ENCODE data around the gene PHACTR1. TPM values are rescaled to one million over a fixed set of nuclear protein-coding genes. Genes with fewer than 3 reads are reported as not detected.
"Not testable (repeated sequence)": the region's sequence is repeated elsewhere in the genome, so short reads cannot be mapped to it uniquely, and the experiment has no call there.

PHACTR1 gene
- total and polyA plus RNA-seq, 7 donors, result 0.04 to 3.0 (median 0.85) TPM

GRCh38 chr6:12761376-12762115, 45.0 kb downstream of the PHACTR1 start:
- DNase-seq, result no peak
- H3K27me3 ChIP-seq (ENCODE audit: insufficient read depth in 3 of 3, low read length in 2 of 3), result no peaks in the 10 kb centered on the region
- H3K36me3 ChIP-seq (ENCODE audit: insufficient read depth in 1 of 2, low read depth in 1 of 2), result no peaks in the 10 kb centered on the region
- TF ChIP-seq CTCF (IDR thresholded peaks at IDR 0.05), result no peak
- no peak overlapping the region for H3K4me3 ChIP-seq
- H3K27ac ChIP-seq, result no peak overlapping the region
- H3K4me1 ChIP-seq, result no peaks in the 10 kb centered on the region
- H3K9me3 ChIP-seq, result no peaks in the 10 kb centered on the region
- WGBS, 3 donors, result 37 to 54% (median 46%) methylated on average over 9 of the region's 9 CpGs
- no peak for ATAC-seq
- intact Hi-C loops (cut with DNase I), result no loop called here

DNA sequence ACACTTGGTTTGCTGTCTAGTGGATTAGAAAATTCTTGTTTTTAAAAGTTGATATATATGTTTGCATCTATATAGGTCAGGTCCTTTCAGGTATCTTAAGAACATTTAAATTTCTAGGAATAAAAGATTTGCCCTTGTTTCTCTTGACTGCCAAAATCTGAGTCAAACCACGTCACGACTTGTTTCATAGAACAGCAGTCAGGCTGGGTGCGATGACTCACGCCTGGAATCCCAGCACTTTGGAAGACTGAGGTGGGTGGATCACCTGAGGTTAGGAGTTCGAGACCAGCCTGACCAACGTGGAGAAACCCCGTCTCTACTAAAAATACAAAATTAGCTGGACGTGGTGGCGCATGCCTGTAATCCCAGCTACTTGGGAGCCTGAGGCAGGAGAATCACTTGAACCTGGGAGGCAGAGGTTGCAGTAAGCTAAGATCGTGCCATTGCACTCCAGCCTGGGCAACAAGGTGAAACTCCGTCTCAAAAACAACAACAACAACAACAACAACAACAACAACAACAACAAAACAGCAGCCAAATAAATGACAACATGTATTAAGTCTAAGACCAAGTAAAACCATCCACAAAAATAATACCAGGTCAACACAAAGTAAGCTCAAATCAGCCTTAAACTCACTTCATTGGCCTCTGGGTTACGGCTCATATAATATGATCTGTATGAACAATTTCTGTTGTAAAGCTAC, 46.3 kb downstream of the PHACTR1 start:
- intact Hi-C loops (cut with DNase I); DNase-seq; ATAC-seq; H3K27me3 ChIP-seq (ENCODE audit: insufficient read depth in 3 of 3, low read length in 2 of 3); H3K4me1 ChIP-seq; H3K9me3 ChIP-seq; H3K27ac ChIP-seq; H3K36me3 ChIP-seq (ENCODE audit: insufficient read depth in 1 of 2, low read depth in 1 of 2); H3K4me3 ChIP-seq: not testable (repeated sequence)
- 82 to 90% (median 84%) methylated on average over 12 of the region's 12 CpGs for WGBS, 3 donors

GRCh38 chr6:12766365-12766764, 49.8 kb downstream of the PHACTR1 start:
- Histone ChIP-seq H3K9me3 (no peaks in the 10 kb centered on the region), H3K36me3 (ENCODE audit: insufficient read depth in 1 of 2, low read depth in 1 of 2) (no peaks in the 10 kb centered on the region), H3K27me3 (ENCODE audit: insufficient read depth in 3 of 3, low read length in 2 of 3) (no peaks in the 10 kb centered on the region), H3K27ac (no peak overlapping the region), H3K4me3 (no peak overlapping the region), H3K4me1 (no peaks in the 10 kb centered on the region)
- intact Hi-C loops (cut with DNase I), result no loop called here
- DNase-seq (no peak), ATAC-seq (no peak)
- WGBS, 3 donors, result 68 to 72% (median 72%) methylated on average over 3 of the region's 3 CpGs
- no peak for TF ChIP-seq CTCF (IDR thresholded peaks at IDR 0.05)

DNA sequence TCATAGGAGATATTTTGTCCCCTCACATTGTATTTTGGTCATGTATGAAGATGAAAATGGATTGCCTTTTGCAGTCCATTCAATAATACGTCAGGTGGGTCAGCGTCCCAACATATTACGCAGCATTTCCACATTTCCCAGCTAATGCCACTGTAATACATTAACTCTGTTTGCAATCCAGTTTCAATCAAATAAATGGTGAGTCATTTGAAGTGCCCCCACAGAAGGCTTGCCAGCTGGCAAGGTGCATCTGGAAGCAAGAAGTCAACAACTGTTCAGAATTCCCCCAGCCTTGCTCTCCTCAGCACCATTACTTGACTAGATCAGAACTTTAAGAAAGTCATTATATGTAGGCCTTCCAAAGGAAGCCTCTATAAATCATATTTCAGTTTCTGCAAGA, 50.4 kb downstream of the PHACTR1 start:
- 87 to 92% (median 92%) methylated on average over 3 of the region's 3 CpGs for WGBS, 3 donors
- H3K27me3 ChIP-seq (ENCODE audit: insufficient read depth in 3 of 3, low read length in 2 of 3), result no peaks in the 10 kb centered on the region
- DNase-seq (no peak), ATAC-seq (no peak)
- TF ChIP-seq CTCF (IDR thresholded peaks at IDR 0.05), result no peak
- no peaks in the 10 kb centered on the region for H3K9me3 ChIP-seq
- H3K4me1 ChIP-seq, result no peaks in the 10 kb centered on the region
- H3K27ac ChIP-seq, result no peak overlapping the region
- no peaks in the 10 kb centered on the region for H3K36me3 ChIP-seq (ENCODE audit: insufficient read depth in 1 of 2, low read depth in 1 of 2)
- intact Hi-C loops (cut with DNase I), result no loop called here
- no peak overlapping the region for H3K4me3 ChIP-seq

DNA sequence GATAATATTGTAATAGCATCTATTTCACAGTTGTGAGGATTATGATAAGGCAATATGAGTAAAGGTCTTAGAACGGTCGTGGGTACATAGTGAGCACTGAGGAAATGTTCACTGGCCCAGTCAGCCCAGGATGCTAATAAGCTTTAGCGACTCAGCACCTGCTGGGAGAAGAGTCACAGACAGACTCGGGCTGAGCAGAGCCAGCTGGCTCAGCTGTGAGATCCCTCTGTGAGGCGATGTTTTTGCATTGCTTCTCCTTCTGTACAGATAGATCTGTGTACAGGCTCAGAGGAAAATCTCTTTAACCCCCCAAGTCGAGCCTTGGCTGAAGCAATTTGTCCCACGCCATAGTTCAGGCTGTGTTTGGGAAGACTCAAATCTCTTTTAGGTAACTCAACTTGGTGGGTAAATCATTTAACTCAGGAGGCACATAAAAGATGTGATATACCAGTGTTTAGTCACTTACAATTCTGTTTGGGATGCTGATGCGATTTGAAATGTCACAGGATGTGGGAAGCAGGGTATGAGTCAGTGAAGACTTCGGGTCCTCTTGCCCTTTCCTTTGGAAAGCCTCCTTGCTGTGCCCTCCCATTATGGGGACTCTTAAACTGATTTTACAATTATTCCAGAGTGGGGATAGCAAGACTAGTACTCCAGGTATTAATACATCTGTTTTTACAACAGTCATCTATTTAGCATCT, 53.1 kb downstream of the PHACTR1 start:
- Histone ChIP-seq H3K4me3 (no peak overlapping the region), H3K4me1 (no peaks in the 10 kb centered on the region), H3K36me3 (ENCODE audit: insufficient read depth in 1 of 2, low read depth in 1 of 2) (no peaks in the 10 kb centered on the region), H3K27me3 (ENCODE audit: insufficient read depth in 3 of 3, low read length in 2 of 3) (no peaks in the 10 kb centered on the region), H3K9me3 (no peaks in the 10 kb centered on the region), H3K27ac (no peak overlapping the region)
- DNase-seq, result no peak
- 56 to 61% (median 58%) methylated on average over 9 of the region's 9 CpGs for WGBS, 3 donors
- intact Hi-C loops (cut with DNase I), result no loop called here
- ATAC-seq, result no peak
- no peak for TF ChIP-seq CTCF (IDR thresholded peaks at IDR 0.05)
